ENCODE data around the gene FOXA2. TPM values are rescaled to one million over a fixed set of nuclear protein-coding genes. Genes with fewer than 3 reads are reported as not detected.

Gene FOXA2
- total RNA-seq (2022) (38.7 and 43.6 TPM in 2 replicates), Bru-seq, nascent RNA (percentile 89 among the genes with signal in this experiment), BruChase-seq, experiment 1, labeled RNA remaining after a 2-hour chase (percentile 89 among the genes with signal in this experiment), BruChase-seq, experiment 2, labeled RNA remaining after a 6-hour chase (percentile 77 among the genes with signal in this experiment)
- long read RNA-seq, transcript FOXA2-201 (3 exons, 2,401 nt), result minor isoform, 6 of 68 reads
- long read RNA-seq, transcript FOXA2-202 (2 exons, 2,422 nt), result major isoform, 36 of 68 reads
- long read RNA-seq, partial matches to known transcripts, result 19 of 68 reads
- long read RNA-seq, other reads (novel, unspliced or antisense), result 7 of 68 reads

- no TSS peak for BruUV-seq (replicated peaks)
- H3K27me3 Mint-ChIP-seq (ENCODE audit: insufficient read depth, unreplicated experiment), result peaks cover 6% of the 10 kb centered on the region
- H3K4me3 Mint-ChIP-seq (ENCODE audit: unreplicated experiment), result peak within 1 kb of the TSS; percentile 87
- DNase-seq, result peak; percentile 94
- CTCF ChIA-PET, result interaction anchor here (0.7 to 2.9 kb wide), 10 partner anchors 10 to 221 kb away, joined by 3 to 19 read pairs (median 4); no protein-coding TSS in a partner anchor
- POLR2A ChIA-PET, result interaction anchor here (0.6 to 2.9 kb wide), 18 partner anchors 10 to 234 kb away, joined by 3 to 38 read pairs (median 4); no protein-coding TSS in a partner anchor
- peaks cover 15% of the 10 kb centered on the region for H3K4me1 Mint-ChIP-seq (ENCODE audit: low read depth, unreplicated experiment)
- H3K4me1 ChIP-seq, result peaks cover 18% of the 10 kb centered on the region
- peaks cover 52% of the 10 kb centered on the region for H3K36me3 Mint-ChIP-seq (ENCODE audit: insufficient read depth, unreplicated experiment)
- no peaks in the 10 kb centered on the region for H3K9me3 ChIP-seq
- no peaks in the 10 kb centered on the region for H3K27me3 ChIP-seq (replicated peaks; ENCODE audit: control insufficient read depth, insufficient read depth, low read length)
- peak within 1 kb of the TSS; percentile 79 for H3K4me3 ChIP-seq (ENCODE audit: low read depth, low read length)
- H3K36me3 ChIP-seq (ENCODE audit: control insufficient read depth, insufficient read depth, low read length), result peaks cover 2% of the 10 kb centered on the region
- TF ChIP-seq CTCF (IDR thresholded peaks at IDR 0.05; ENCODE audit: insufficient read depth in 1 of 2, low read depth in 1 of 2, low read length in 1 of 2, severe bottlenecking in 1 of 2, unreplicated experiment in 1 of 2), result no peak
- intact Hi-C loops (cut with micrococcal nuclease; ENCODE audit: unreplicated experiment), result loop anchor here (1.0 to 10.0 kb wide), 9 partner anchors 47 to 770 kb away; partner anchors contain the start of gene NXT1
- no peaks in the 10 kb centered on the region for H3K9me3 Mint-ChIP-seq (ENCODE audit: unreplicated experiment)
- H3K27ac Mint-ChIP-seq (ENCODE audit: unreplicated experiment), result peak within 1 kb of the TSS; percentile 82
Measured at GRCh38 chr20:22584522-22584921, at the start of gene FOXA2. TSS of gene FOXA2 (minus strand) at chr20:22584572. CDS start at chr20:22584278, 294 bp downstream.

GRCh38 chr20:22630701-22631100, 46.3 kb upstream of the FOXA2 start:
- no peaks in the 10 kb centered on the region for H3K9me3 Mint-ChIP-seq (ENCODE audit: unreplicated experiment)
- Histone ChIP-seq H3K36me3 (ENCODE audit: control insufficient read depth, insufficient read depth, low read length) (no peaks in the 10 kb centered on the region), H3K4me3 (ENCODE audit: low read depth, low read length) (no peak overlapping the region), H3K4me1 (no peaks in the 10 kb centered on the region), H3K9me3 (no peaks in the 10 kb centered on the region), H3K27me3 (replicated peaks; ENCODE audit: control insufficient read depth, insufficient read depth, low read length) (no peaks in the 10 kb centered on the region)
- H3K4me3 Mint-ChIP-seq (ENCODE audit: unreplicated experiment), result no peak overlapping the region
- intact Hi-C loops (cut with micrococcal nuclease; ENCODE audit: unreplicated experiment), result no loop called here
- H3K27me3 Mint-ChIP-seq (ENCODE audit: insufficient read depth, unreplicated experiment), result peaks cover 4% of the 10 kb centered on the region
- no peak overlapping the region for H3K27ac Mint-ChIP-seq (ENCODE audit: unreplicated experiment)
- ChIA-PET CTCF (no interaction called here), POLR2A (no interaction called here)
- no peaks in the 10 kb centered on the region for H3K4me1 Mint-ChIP-seq (ENCODE audit: low read depth, unreplicated experiment)
- no peak for DNase-seq
- no peak for TF ChIP-seq CTCF (IDR thresholded peaks at IDR 0.05; ENCODE audit: insufficient read depth in 1 of 2, low read depth in 1 of 2, low read length in 1 of 2, severe bottlenecking in 1 of 2, unreplicated experiment in 1 of 2)
- BruUV-seq (replicated peaks), result no TSS peak
- no peaks in the 10 kb centered on the region for H3K36me3 Mint-ChIP-seq (ENCODE audit: insufficient read depth, unreplicated experiment)

- Histone ChIP-seq H3K4me1 (no peaks in the 10 kb centered on the region), H3K4me3 (ENCODE audit: low read depth, low read length) (no peak overlapping the region), H3K36me3 (ENCODE audit: control insufficient read depth, insufficient read depth, low read length) (no peaks in the 10 kb centered on the region), H3K27me3 (replicated peaks; ENCODE audit: control insufficient read depth, insufficient read depth, low read length) (no peaks in the 10 kb centered on the region), H3K9me3 (no peaks in the 10 kb centered on the region)
- ChIA-PET POLR2A (no interaction called here), CTCF (no interaction called here)
- no peak for TF ChIP-seq CTCF (IDR thresholded peaks at IDR 0.05; ENCODE audit: insufficient read depth in 1 of 2, low read depth in 1 of 2, low read length in 1 of 2, severe bottlenecking in 1 of 2, unreplicated experiment in 1 of 2)
- no peak for DNase-seq
- no peaks in the 10 kb centered on the region for H3K36me3 Mint-ChIP-seq (ENCODE audit: insufficient read depth, unreplicated experiment)
- peaks cover 4% of the 10 kb centered on the region for H3K27me3 Mint-ChIP-seq (ENCODE audit: insufficient read depth, unreplicated experiment)
- no TSS peak for BruUV-seq (replicated peaks)
- H3K9me3 Mint-ChIP-seq (ENCODE audit: unreplicated experiment), result no peaks in the 10 kb centered on the region
- no peak overlapping the region for H3K27ac Mint-ChIP-seq (ENCODE audit: unreplicated experiment)
- H3K4me3 Mint-ChIP-seq (ENCODE audit: unreplicated experiment), result no peak overlapping the region
- no peaks in the 10 kb centered on the region for H3K4me1 Mint-ChIP-seq (ENCODE audit: low read depth, unreplicated experiment)
- intact Hi-C loops (cut with micrococcal nuclease; ENCODE audit: unreplicated experiment), result no loop called here
Measured at GRCh38 chr20:22629927-22630326, 45.6 kb upstream of the FOXA2 start.

Data from Caco-2 (cell line).